ENCODE measurements around the gene USP31. TPM values are rescaled to one million over a fixed set of nuclear protein-coding genes. Genes with fewer than 3 reads are reported as not detected.

Gene USP31
- total RNA-seq, 4 donors from 2014 or later: 10.0 to 18.2 (median 13.2) TPM

DNA sequence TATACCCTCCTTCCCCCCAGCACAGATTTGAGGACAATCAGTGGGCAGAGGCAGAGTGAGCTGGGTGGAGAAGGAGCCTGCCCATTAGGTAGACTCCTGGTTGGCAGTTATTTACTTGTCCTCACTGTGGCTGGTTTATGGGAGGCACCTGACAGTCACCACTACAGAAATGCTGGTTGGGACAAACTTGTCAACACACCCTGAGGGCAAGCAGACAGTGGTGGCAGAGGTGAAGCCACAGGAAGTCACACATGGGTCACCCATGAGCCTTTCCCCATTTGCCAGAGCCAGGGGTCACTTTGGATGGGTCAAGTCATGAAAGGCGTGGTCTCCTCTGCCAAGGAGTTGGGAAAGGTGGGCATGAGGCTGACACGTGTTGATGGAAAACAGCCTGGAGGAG, 39.7 kb upstream of the USP31 start:
- 94 to 100% methylated on average over 2 of the region's 2 CpGs for WGBS, 2 donors
- Histone ChIP-seq H3K9me3 (no peaks in the 10 kb centered on the region), H3K27ac (no peak overlapping the region), H3K4me1 (no peaks in the 10 kb centered on the region), H3K36me3 (no peaks in the 10 kb centered on the region), H3K27me3 (no peaks in the 10 kb centered on the region), H3K4me3 (replicated peaks in 1 of 3) (no peak overlapping the region)
- DNase-seq: no peak
- intact Hi-C loops (cut with DNase I): no loop called here
- TF ChIP-seq CTCF (IDR thresholded peaks at IDR 0.05) (no peak), POLR2A (IDR thresholded peaks at IDR 0.05) (no peak)

- Histone ChIP-seq H3K9me3 (no peaks in the 10 kb centered on the region), H3K27ac (no peak overlapping the region), H3K4me3 (replicated peaks in 1 of 3) (no peak overlapping the region), H3K36me3 (no peaks in the 10 kb centered on the region), H3K4me1 (peaks cover 6 to 11% of the 10 kb centered on the region in 2 donors), H3K27me3 (no peaks in the 10 kb centered on the region)
- 58 to 60% methylated on average over 3 of the region's 3 CpGs for WGBS, 2 donors
- no peak for DNase-seq
- no peak for TF ChIP-seq CTCF (IDR thresholded peaks at IDR 0.05)
- TF ChIP-seq POLR2A (IDR thresholded peaks at IDR 0.05): no peak
- intact Hi-C loops (cut with DNase I): no loop called here
Measured at GRCh38 chr16:23187341-23187740, 38.1 kb upstream of the USP31 start.

- no peak overlapping the region for H3K4me3 ChIP-seq (replicated peaks in 1 of 3)
- 91% methylated on average over 24 of the region's 24 CpGs for WGBS, 2 donors
Measured at GRCh38 chr16:23186171-23186570, 36.9 kb upstream of the USP31 start.

DNA sequence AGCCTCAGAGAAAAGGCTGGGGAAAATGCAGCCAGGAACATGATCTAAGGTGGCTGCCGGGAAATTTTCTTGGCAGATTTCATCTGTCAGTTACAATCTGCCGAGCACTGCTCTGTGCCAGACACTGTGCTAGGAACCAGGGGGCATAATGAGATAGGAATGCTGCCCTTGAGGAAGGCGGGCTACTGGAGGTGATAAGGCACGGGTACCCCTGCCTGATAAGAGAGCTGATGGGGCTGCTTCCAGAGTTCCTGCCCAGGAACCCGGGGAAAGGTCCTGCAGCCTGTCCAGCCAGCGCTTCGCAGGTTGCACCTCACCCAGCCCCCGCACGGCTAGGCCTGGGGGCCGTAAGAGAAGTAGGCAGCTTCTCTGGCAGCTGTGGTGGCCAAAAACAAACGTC, 36.4 kb upstream of the USP31 start:
- Histone ChIP-seq H3K27ac (no peak overlapping the region), H3K4me3 (replicated peaks in 1 of 3) (no peak overlapping the region), H3K27me3 (no peaks in the 10 kb centered on the region), H3K36me3 (no peaks in the 10 kb centered on the region), H3K4me1 (peaks cover 9 to 15% of the 10 kb centered on the region in 2 donors), H3K9me3 (no peaks in the 10 kb centered on the region)
- intact Hi-C loops (cut with DNase I): no loop called here
- DNase-seq: no peak
- 59 to 77% methylated on average over 5 to 11 of the region's 11 CpGs for WGBS, 2 donors
- no peak for TF ChIP-seq POLR2A (IDR thresholded peaks at IDR 0.05)
- TF ChIP-seq CTCF (IDR thresholded peaks at IDR 0.05): no peak

More at GRCh38 chr16:23186171-23186570, 36.9 kb upstream of the USP31 start:
- no peaks in the 10 kb centered on the region for H3K27me3 ChIP-seq
- intact Hi-C loops (cut with DNase I): no loop called here
- DNase-seq: no peak
- H3K4me1 ChIP-seq: peaks cover 9 to 15% of the 10 kb centered on the region in 2 donors
- H3K9me3 ChIP-seq: no peaks in the 10 kb centered on the region
- no peak overlapping the region for H3K27ac ChIP-seq
- TF ChIP-seq CTCF (IDR thresholded peaks at IDR 0.05): no peak
- TF ChIP-seq POLR2A (IDR thresholded peaks at IDR 0.05): no peak
- H3K36me3 ChIP-seq: no peaks in the 10 kb centered on the region

GRCh38 chr16:23183543-23183862, 34.3 kb upstream of the USP31 start:
- Histone ChIP-seq H3K27ac (peak overlapping the region; percentile 48 to 73 (median 68)), H3K4me3 (replicated peaks in 1 of 3) (peak overlapping the region in 1 of 3 donors; percentile 50)
- 19 to 33% methylated on average over 2 to 4 of the region's 4 CpGs for whole genome bisulfite sequencing, 2 donors

More at GRCh38 chr16:23183543-23183862, 34.3 kb upstream of the USP31 start:
- DNase-seq: no peak
- Histone ChIP-seq H3K36me3 (no peaks in the 10 kb centered on the region), H3K4me1 (peaks cover 9 to 15% of the 10 kb centered on the region in 2 donors), H3K27me3 (no peaks in the 10 kb centered on the region), H3K9me3 (no peaks in the 10 kb centered on the region)
- TF ChIP-seq CTCF (IDR thresholded peaks at IDR 0.05): no peak
- intact Hi-C loops (cut with DNase I): loop anchor here (5.0 kb wide), 1 partner anchor 249 kb away; no protein-coding TSS in a partner anchor

All from thyroid gland (tissue), 4 donors.